Measurements from ENCODE around the gene P2RY8. TPM values are rescaled to one million over a fixed set of nuclear protein-coding genes. Genes with fewer than 3 reads are reported as not detected.
"Not testable (repeated sequence)": the region's sequence is repeated elsewhere in the genome, so short reads cannot be mapped to it uniquely, and the experiment has no call there.

P2RY8 gene
- total RNA-seq, 1 experiment from 2014 or later = not detected

DNA sequence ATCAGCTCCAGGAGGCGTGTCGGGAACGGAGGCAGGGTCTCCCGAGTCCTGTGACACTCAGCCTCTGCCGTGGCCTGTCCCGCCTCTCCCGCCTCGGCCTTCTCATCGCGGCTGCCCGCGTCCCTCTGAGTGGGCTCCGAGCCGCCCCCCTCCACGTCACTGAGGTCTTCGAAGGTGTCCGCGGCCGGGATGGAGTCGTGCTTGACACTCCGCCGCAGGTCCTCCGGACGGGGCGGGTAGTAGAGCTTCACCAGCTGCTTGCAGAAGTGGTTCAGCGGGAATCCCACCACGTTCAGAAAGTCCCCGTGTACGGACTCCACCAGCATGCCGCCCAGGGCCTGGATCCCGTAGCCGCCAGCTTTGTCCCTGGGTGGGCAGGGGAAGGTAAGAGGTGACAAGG is 109.2 kb downstream of the P2RY8 start:
- no peak overlapping the region for H3K4me3 ChIP-seq (ENCODE audit: low read depth, low read length, poor library complexity, severe bottlenecking)
- POLR2A ChIA-PET (ENCODE audit: low non-redundant PET) = no interaction called here

DNA sequence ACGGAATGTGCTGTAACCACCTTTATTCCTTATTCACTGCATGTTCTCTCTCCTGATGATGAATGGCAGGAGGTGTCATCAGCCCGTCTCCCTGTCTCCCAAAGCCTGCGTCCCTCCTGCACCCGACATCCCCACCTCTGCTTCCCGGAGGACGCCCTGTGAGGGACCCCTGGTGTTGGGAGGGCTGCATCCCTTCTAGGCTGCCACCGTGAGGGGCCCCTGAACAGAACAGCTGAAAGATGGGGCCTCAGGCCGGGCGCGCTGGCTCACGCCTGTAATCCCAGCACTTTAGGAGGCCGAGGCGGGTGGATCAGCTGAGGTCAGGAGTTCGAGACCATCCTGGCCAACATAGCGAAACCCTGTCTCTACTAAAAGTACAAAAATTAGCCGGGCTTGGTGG is 110.7 kb downstream of the P2RY8 start:
- Histone ChIP-seq H3K36me3 (ENCODE audit: insufficient read depth, low read length, poor library complexity, severe bottlenecking) (peaks cover 19% of the 10 kb centered on the region), H3K9me3 (ENCODE audit: low read depth, low read length, poor library complexity, severe bottlenecking) (peaks cover 14% of the 10 kb centered on the region)
- BruUV-seq (replicated peaks); H3K4me1 ChIP-seq (ENCODE audit: insufficient read depth, low read length, poor library complexity, severe bottlenecking); H3K27ac ChIP-seq (ENCODE audit: low read depth, low read length, poor library complexity, severe bottlenecking); POLR2A ChIA-PET (ENCODE audit: low non-redundant PET); DNase-seq (ENCODE audit: low spot score); CTCF ChIA-PET; H3K27me3 ChIP-seq (replicated peaks; ENCODE audit: insufficient read depth, low read depth, low read length, poor library complexity); H3K4me3 ChIP-seq (ENCODE audit: low read depth, low read length, poor library complexity, severe bottlenecking); intact Hi-C loops (cut with micrococcal nuclease; ENCODE audit: unreplicated experiment): not testable (repeated sequence)

More for the DNA sequence above, 109.2 kb downstream of the P2RY8 start:
- CTCF ChIA-PET = no interaction called here
- Histone ChIP-seq H3K4me1 (ENCODE audit: insufficient read depth, low read length, poor library complexity, severe bottlenecking) (no peaks in the 10 kb centered on the region), H3K27ac (ENCODE audit: low read depth, low read length, poor library complexity, severe bottlenecking) (no peak overlapping the region), H3K27me3 (replicated peaks; ENCODE audit: insufficient read depth, low read depth, low read length, poor library complexity) (no peaks in the 10 kb centered on the region), H3K36me3 (ENCODE audit: insufficient read depth, low read length, poor library complexity, severe bottlenecking) (peaks cover 7% of the 10 kb centered on the region), H3K9me3 (ENCODE audit: low read depth, low read length, poor library complexity, severe bottlenecking) (no peaks in the 10 kb centered on the region)
- intact Hi-C loops (cut with micrococcal nuclease; ENCODE audit: unreplicated experiment) = no loop called here
- TF ChIP-seq, protein P1, sequence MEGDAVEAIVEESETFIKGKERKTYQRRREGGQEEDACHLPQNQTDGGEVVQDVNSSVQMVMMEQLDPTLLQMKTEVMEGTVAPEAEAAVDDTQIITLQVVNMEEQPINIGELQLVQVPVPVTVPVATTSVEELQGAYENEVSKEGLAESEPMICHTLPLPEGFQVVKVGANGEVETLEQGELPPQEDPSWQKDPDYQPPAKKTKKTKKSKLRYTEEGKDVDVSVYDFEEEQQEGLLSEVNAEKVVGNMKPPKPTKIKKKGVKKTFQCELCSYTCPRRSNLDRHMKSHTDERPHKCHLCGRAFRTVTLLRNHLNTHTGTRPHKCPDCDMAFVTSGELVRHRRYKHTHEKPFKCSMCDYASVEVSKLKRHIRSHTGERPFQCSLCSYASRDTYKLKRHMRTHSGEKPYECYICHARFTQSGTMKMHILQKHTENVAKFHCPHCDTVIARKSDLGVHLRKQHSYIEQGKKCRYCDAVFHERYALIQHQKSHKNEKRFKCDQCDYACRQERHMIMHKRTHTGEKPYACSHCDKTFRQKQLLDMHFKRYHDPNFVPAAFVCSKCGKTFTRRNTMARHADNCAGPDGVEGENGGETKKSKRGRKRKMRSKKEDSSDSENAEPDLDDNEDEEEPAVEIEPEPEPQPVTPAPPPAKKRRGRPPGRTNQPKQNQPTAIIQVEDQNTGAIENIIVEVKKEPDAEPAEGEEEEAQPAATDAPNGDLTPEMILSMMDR (conservative IDR thresholded peaks at IDR 0.05; ENCODE audit: low read depth, low read length) = no peak
- TF ChIP-seq EZH2 (IDR thresholded peaks at IDR 0.05; ENCODE audit: borderline replicate concordance, low read depth, low read length, poor library complexity, severe bottlenecking) = no peak
- BruUV-seq (replicated peaks) = no TSS peak
- no peak for DNase-seq (ENCODE audit: low spot score)

DNA sequence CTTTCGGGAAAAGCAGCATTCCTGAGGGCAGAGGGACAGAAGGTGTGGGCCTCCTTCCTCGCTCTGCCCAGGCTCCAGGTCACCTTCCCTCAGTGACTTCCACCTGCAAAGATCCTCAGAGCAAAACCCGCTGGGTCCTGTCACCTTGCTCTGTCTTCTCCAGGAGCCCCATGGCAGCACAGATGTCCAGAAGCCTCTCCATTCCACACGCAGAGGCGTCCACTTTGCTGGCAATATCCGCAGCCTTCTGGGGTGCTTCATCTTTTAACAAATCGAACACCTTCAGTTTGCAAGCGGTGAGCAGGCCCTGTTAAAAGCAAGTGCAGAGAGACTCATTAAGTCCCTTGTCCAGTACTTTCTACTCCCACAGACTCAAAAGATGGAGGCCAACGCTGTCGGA is 111.6 kb downstream of the P2RY8 start:
- TF ChIP-seq, protein P1 (conservative IDR thresholded peaks at IDR 0.05; ENCODE audit: low read depth, low read length) = no peak
- TF ChIP-seq EZH2 (IDR thresholded peaks at IDR 0.05; ENCODE audit: borderline replicate concordance, low read depth, low read length, poor library complexity, severe bottlenecking) = no peak
- ChIA-PET CTCF (no interaction called here), POLR2A (ENCODE audit: low non-redundant PET) (no interaction called here)
- Histone ChIP-seq H3K27me3 (replicated peaks; ENCODE audit: insufficient read depth, low read depth, low read length, poor library complexity) (no peaks in the 10 kb centered on the region), H3K4me1 (ENCODE audit: insufficient read depth, low read length, poor library complexity, severe bottlenecking) (no peaks in the 10 kb centered on the region), H3K9me3 (ENCODE audit: low read depth, low read length, poor library complexity, severe bottlenecking) (peaks cover 15% of the 10 kb centered on the region), H3K36me3 (ENCODE audit: insufficient read depth, low read length, poor library complexity, severe bottlenecking) (peaks cover 21% of the 10 kb centered on the region), H3K27ac (ENCODE audit: low read depth, low read length, poor library complexity, severe bottlenecking) (no peak overlapping the region), H3K4me3 (ENCODE audit: low read depth, low read length, poor library complexity, severe bottlenecking) (no peak overlapping the region)
- DNase-seq (ENCODE audit: low spot score) = no peak
- no TSS peak for BruUV-seq (replicated peaks)
- intact Hi-C loops (cut with micrococcal nuclease; ENCODE audit: unreplicated experiment) = no loop called here

DNA sequence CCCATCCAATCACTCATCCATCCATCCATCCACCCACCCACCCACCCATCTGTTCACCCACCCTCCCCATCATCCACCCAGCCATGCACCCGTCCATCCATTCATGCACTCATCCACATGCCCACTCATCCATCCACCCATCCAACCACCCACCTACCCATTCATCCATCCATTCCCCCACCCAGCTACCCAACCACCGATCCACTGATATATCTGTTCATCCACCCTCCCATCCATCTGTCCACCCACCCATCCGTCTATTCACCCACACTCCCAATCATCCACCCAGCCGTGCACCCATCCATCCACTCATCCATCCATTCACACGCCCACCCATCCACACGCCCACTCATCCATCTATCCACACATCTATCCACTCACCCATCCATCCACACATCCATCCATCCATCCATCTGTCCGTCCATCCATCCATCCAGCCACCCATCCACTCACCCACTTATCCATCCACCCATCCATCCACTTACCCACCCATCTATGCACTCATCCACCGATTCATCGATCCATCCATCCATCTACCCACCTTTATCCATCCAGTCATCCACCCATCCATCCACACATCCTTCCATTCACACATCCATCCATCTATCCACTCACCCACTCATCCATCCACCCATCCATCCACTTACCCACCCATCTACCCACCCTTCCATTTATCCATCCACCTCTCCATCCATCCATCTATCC is 112.7 kb downstream of the P2RY8 start:
- POLR2A ChIA-PET (ENCODE audit: low non-redundant PET) = no interaction called here

More for the DNA sequence above, 112.7 kb downstream of the P2RY8 start:
- TF ChIP-seq EZH2 (IDR thresholded peaks at IDR 0.05; ENCODE audit: borderline replicate concordance, low read depth, low read length, poor library complexity, severe bottlenecking) = no peak
- TF ChIP-seq, protein P1 (conservative IDR thresholded peaks at IDR 0.05; ENCODE audit: low read depth, low read length) = no peak
- Histone ChIP-seq H3K4me3 (ENCODE audit: low read depth, low read length, poor library complexity, severe bottlenecking) (no peak overlapping the region), H3K27ac (ENCODE audit: low read depth, low read length, poor library complexity, severe bottlenecking) (no peak overlapping the region), H3K27me3 (replicated peaks; ENCODE audit: insufficient read depth, low read depth, low read length, poor library complexity) (no peaks in the 10 kb centered on the region), H3K36me3 (ENCODE audit: insufficient read depth, low read length, poor library complexity, severe bottlenecking) (peaks cover 21% of the 10 kb centered on the region), H3K4me1 (ENCODE audit: insufficient read depth, low read length, poor library complexity, severe bottlenecking) (no peaks in the 10 kb centered on the region), H3K9me3 (ENCODE audit: low read depth, low read length, poor library complexity, severe bottlenecking) (peaks cover 15% of the 10 kb centered on the region)
- no peak for DNase-seq (ENCODE audit: low spot score)
- CTCF ChIA-PET = no interaction called here
- intact Hi-C loops (cut with micrococcal nuclease; ENCODE audit: unreplicated experiment) = no loop called here
- no TSS peak for BruUV-seq (replicated peaks)

Measured in A673 (cell line).